ENCODE data around the gene TOGARAM1. TPM values are rescaled to one million over a fixed set of nuclear protein-coding genes. Genes with fewer than 3 reads are reported as not detected.

Gene TOGARAM1, protein sequence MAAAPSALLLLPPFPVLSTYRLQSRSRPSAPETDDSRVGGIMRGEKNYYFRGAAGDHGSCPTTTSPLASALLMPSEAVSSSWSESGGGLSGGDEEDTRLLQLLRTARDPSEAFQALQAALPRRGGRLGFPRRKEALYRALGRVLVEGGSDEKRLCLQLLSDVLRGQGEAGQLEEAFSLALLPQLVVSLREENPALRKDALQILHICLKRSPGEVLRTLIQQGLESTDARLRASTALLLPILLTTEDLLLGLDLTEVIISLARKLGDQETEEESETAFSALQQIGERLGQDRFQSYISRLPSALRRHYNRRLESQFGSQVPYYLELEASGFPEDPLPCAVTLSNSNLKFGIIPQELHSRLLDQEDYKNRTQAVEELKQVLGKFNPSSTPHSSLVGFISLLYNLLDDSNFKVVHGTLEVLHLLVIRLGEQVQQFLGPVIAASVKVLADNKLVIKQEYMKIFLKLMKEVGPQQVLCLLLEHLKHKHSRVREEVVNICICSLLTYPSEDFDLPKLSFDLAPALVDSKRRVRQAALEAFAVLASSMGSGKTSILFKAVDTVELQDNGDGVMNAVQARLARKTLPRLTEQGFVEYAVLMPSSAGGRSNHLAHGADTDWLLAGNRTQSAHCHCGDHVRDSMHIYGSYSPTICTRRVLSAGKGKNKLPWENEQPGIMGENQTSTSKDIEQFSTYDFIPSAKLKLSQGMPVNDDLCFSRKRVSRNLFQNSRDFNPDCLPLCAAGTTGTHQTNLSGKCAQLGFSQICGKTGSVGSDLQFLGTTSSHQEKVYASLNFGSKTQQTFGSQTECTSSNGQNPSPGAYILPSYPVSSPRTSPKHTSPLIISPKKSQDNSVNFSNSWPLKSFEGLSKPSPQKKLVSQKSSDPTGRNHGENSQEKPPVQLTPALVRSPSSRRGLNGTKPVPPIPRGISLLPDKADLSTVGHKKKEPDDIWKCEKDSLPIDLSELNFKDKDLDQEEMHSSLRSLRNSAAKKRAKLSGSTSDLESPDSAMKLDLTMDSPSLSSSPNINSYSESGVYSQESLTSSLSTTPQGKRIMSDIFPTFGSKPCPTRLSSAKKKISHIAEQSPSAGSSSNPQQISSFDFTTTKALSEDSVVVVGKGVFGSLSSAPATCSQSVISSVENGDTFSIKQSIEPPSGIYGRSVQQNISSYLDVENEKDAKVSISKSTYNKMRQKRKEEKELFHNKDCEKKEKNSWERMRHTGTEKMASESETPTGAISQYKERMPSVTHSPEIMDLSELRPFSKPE (N-terminal part only)
- total RNA-seq (2014; rRNA removed; shearing (Covaris generic); ENCODE audit: low replicate concordance) = 2.8 and 3.9 TPM in 2 replicates

DNA sequence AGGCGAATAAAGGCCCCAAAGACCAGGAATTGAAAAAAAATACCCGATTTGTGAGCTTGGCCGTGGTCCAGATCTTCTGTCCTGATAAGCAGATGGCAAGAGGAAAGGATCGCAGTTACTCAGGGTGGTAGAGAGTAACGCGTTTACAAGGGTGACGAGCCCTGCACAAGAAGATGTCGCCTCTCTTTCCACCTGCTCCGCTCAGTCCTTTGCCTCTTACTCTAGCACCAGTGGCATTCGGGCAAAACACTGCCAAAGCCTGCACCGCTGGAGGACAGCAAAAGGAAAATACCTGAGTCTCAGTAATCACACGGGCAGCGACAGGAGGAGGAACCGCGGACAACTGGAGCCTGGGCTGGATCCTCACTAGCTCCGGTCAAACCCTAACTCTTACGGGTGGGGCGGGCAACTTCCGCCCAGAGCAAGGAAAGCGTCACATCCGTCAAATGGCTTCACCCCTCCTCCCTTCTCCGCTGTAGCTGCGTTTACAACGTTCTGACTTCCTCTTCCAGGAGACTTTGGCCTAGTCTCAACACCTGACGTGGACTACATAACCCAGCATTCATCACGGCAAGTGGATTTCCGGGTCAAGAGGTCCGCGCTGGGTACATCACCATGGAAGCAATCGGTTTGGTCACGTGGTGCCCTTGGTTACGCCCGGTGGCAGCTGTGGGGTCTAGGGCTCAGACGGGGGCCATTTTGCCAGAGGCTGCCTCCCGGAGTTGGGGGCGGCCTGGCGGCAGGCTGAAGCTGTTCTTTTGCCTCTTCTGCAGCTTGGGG lies at the start of gene TOGARAM1, which contains the start of gene KLHL28:
Gene TOGARAM1 (plus strand): TSS at position 637 of the 780 bp plus-strand sequence. CDS start 232 bp downstream, outside the sequence.
Gene KLHL28 (minus strand): TSS at position 394 of the 780 bp plus-strand sequence. CDS start 16,019 bp downstream, outside the sequence.
- in situ Hi-C loops (cut with HindIII; ENCODE audit: low pct_unique_long_range_greater_than_20kb, low sequenced_read_pairs) = no loop called here
- DNase-seq (ENCODE audit: low read depth) = peak; percentile 99

DNA sequence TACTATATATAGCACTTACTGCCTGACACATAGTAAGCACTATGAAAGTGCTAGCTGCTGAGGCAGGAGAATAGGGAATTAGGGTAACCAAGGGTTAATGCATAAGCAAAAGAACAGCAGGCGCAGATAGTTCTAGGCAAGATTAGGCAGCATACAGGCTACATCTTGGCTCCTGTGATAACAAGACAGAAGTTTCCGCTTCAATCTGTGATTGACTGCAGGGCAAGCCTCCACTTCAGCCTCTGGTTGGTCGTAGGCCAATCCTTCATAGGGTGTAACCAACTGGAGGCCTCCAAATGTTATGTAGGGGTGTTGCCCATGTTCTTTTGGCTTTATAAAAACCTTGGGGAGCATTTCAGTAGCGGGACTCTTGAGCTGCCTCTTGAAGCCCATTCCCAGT lies 47.1 kb upstream of the TOGARAM1 start:
- in situ Hi-C loops (cut with HindIII; ENCODE audit: low pct_unique_long_range_greater_than_20kb, low sequenced_read_pairs) = no loop called here
- no peak for DNase-seq (ENCODE audit: low read depth)

DNA sequence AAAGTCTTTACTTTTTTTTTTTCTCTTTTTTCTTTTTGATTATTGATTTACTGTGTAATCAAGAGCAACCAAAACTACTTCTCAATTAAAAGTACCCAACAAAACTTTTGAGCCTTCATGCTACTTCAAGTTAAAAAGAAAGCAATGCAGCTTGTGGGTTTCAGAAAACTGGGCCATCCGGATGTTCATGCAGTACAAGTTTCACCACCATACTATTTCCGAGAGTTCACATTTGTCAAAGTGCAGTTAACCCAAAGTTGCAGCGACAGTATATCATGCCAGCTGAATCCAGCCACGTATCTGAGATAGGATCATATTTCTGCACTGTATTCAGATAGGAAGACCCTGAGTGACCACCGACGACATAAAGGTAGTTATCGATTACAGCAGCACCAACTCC lies 33.2 kb upstream of the TOGARAM1 start:
- DNase-seq (ENCODE audit: low read depth) = no peak
- in situ Hi-C loops (cut with HindIII; ENCODE audit: low pct_unique_long_range_greater_than_20kb, low sequenced_read_pairs) = no loop called here

DNA sequence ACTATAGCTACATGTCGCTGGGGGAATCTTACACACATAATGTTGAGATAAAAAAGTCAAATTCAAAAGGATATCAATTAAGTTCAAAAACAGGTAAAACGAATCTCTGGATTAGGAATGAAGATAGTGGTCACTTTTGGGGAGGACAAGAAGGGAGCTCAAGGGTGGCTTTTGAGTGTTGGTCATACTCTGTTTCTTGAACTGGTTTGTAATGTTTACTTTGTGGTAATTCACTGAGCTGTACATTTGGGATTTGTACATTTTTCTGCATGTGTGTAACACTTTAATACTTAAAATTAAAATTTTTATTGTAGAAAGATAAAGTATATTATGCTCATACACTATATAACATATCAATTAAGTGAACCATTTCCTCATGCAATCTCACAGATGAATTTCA lies 26.8 kb upstream of the TOGARAM1 start:
- no peak for DNase-seq (ENCODE audit: low read depth)
- in situ Hi-C loops (cut with HindIII; ENCODE audit: low pct_unique_long_range_greater_than_20kb, low sequenced_read_pairs) = no loop called here

DNA sequence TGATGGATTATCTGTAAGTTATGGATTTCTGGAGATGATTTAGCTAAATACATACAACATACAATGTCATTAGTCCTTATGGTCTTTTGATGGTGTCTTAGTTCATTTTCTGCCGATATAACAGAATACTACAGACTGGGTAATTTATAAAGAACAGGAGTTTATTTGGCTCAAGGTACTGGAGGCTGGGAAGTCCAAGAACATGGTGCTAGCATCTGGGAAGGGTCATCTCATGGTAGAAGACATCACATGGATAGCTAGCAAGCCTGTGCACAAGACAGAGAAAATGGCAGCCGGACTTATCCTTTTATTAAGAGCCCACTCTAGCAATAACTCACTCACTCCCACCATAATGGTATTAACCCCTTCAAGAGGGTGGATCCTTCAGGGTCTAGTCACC lies 24.4 kb upstream of the TOGARAM1 start:
- DNase-seq (ENCODE audit: low read depth) = no peak
- in situ Hi-C loops (cut with HindIII; ENCODE audit: low pct_unique_long_range_greater_than_20kb, low sequenced_read_pairs) = no loop called here

DNA sequence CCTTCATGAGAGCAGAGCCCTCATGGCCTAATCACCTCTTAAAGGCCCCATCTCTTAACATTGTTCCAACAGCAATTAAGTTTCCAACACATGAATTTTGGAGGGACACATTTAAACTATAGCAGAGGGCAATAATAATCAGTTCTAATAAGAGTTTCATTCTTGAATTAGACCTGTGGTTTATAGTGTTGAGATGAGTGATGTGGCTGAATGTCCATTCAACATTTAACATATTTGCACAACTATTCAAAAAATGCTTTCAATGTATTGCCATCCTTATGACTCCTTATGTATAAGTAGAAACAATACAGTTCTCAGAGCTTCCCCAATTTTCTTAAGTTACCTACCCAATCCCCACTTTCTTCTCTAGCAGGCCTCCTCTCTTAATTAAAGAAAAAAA lies 21.8 kb upstream of the TOGARAM1 start:
- in situ Hi-C loops (cut with HindIII; ENCODE audit: low pct_unique_long_range_greater_than_20kb, low sequenced_read_pairs) = no loop called here

DNA sequence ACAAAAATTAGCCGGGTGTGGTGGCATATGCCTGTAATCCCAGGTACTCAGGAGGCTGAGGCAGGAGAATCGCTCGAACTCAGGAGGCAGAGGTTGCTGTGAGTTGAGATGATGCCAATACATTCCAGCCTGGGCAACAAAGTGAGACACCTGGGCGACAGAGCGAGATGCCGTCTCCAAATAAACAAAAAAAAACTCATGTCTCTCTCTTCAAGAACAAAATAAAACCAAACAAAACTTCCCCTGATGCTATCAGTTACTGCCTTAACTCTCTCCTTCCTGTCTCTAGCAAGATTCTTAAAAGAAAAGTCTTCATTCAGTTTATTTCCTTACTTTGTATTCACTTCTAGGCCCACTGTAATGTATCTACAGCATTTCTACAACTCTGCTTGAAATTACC lies 21.0 kb upstream of the TOGARAM1 start:
- in situ Hi-C loops (cut with HindIII; ENCODE audit: low pct_unique_long_range_greater_than_20kb, low sequenced_read_pairs) = no loop called here
- DNase-seq (ENCODE audit: low read depth) = no peak

More for the DNA sequence above, 21.8 kb upstream of the TOGARAM1 start:
- DNase-seq (ENCODE audit: low read depth) = no peak

DNA sequence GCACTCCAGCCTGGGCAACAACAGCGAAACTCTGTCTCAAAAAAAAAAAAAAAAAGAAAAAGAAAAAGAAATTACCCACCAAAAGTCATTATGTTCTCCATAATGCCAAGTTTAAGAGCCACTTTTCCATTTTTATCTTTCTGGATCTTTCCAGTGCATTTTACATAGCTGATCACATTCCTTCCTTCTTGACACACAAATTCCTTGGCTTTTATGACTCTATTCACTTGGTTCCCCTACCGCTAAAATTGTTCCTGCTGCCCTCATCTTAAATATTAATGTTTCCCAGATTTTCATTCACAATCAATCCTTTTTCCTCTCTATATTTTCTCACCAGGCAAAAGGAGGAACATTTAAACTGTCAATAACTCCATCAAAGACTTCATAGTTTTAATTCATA lies 20.4 kb upstream of the TOGARAM1 start:
- in situ Hi-C loops (cut with HindIII; ENCODE audit: low pct_unique_long_range_greater_than_20kb, low sequenced_read_pairs) = no loop called here
- no peak for DNase-seq (ENCODE audit: low read depth)

DNA sequence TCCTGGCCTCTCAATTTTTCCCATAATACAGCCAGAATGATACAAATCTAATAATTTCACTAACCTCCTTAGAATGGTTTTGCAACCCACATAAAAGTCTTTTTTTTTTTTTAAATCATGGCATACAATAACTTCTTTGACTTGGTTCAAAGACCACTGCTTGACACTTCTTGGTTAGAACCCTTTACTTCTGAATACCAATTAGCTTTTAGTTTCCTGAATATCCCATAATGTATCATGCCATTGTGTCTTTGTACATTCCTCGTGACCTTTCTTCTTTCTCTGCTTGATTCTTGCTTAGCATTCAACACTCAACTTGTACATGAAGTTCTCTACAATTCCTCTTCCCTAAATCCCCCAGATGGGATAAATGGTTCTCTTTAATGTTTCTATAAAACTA lies 19.6 kb upstream of the TOGARAM1 start:
- no peak for DNase-seq (ENCODE audit: low read depth)
- in situ Hi-C loops (cut with HindIII; ENCODE audit: low pct_unique_long_range_greater_than_20kb, low sequenced_read_pairs) = no loop called here

DNA sequence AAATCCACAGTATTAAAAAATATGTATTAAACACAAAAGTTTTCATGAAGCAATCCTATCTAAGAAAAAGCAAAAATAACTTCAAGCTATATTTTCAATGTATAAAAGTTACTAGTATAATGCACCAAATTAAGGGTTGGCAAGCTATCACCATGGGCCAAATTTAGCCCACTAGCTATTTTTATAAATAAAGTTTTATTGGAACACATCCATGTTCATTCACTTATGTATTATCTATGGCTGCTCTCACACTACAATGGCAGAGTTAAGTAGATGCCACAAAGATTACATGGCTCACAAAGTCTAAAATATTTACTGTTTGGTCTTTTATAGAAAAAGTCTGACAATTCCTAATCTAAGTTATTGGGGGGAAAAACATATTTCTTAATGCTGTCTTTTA lies 17.9 kb upstream of the TOGARAM1 start:
- DNase-seq (ENCODE audit: low read depth) = no peak
- in situ Hi-C loops (cut with HindIII; ENCODE audit: low pct_unique_long_range_greater_than_20kb, low sequenced_read_pairs) = no loop called here

DNA sequence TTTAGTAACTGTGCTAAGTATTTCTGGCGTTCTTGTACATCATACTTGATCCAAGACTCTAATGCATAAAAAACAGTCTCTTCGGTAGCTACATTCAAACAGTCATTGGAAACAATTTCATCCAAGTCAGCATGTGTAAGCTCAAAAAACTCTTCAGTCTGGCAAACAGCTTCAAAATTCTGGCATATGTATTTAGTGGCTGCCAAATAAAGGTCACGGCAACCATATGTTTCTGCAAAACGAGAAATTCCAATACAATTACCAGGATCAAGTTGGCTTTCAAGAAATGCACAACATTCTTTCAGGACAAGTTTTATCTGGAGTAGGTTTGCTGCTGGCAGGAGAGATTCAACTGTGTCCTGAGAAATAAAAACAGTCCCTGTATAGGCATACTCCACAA lies 16.7 kb upstream of the TOGARAM1 start:
- in situ Hi-C loops (cut with HindIII; ENCODE audit: low pct_unique_long_range_greater_than_20kb, low sequenced_read_pairs) = no loop called here
- DNase-seq (ENCODE audit: low read depth) = no peak

DNA sequence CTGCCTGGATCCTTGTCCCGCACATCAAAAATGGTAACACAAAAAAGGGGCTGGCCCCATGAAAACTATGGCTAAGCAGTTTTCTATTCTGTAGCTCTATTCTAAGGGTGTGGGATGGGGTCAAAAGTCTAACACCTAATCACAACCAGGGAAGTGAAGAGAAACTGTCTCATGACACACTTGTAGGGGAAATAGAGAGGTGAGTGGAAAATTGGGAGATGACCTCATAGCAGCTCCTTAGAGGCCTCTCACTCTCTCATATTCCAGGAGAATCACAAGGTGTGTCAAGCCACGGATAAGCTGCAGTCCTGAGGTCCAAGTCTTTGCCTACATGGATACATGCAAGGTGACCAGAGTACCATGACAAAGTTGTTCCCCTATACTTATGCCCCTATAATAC lies 10.9 kb upstream of the TOGARAM1 start:
- in situ Hi-C loops (cut with HindIII; ENCODE audit: low pct_unique_long_range_greater_than_20kb, low sequenced_read_pairs) = no loop called here

DNA sequence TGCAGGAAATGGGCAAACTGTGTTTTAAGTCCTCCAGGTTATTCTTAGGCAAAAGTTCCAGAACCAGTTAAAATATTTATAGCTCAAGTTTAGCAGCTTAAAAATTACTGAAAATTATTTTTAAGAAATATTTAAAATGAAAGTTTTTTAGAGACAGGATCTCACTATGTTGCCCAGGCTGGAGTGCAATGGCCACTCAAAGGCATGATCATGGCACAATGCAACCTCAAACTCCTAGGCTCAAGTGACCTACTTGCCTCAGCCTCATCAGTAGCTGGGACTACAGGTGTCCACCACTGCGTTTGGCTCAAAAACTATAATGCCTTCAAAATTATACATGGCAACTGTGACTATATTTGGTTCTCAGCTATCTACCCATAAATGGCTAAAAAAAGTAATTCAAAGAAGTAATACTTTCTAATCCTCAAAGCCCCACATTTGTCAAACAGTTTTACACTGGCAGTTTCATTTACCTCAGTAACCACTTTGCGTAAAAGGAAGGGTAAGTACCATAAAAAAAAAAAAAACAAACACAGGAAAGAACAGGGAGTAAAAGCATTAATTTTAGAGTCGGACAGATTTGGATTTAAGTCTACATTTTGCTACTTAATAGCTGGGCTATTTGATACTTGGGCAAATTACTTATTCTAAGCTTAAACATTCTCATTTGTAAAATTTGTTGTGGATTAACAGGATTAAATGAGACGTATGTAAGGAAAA lies 9.4 kb upstream of the TOGARAM1 start:
- no peak for DNase-seq (ENCODE audit: low read depth)
- in situ Hi-C loops (cut with HindIII; ENCODE audit: low pct_unique_long_range_greater_than_20kb, low sequenced_read_pairs) = no loop called here

More for the DNA sequence above, 10.9 kb upstream of the TOGARAM1 start:
- no peak for DNase-seq (ENCODE audit: low read depth)

DNA sequence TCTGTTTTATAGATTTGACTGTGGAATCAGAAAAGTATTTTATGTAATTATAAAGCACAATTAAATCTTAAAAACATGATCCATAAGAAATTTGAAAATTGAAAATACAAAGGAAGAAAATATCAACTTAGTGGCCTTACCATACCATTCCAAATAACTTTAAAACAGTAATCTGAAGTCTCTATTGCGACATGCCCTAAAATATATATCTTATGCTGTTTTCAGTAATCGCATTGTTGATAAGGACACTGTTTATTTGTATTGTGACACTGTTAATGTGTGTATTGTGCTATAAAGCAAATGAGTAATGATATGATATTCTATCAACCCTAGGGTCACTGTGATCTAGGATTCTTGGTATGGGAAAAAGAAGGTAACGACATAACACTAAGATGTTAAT lies 7.2 kb upstream of the TOGARAM1 start:
- DNase-seq (ENCODE audit: low read depth) = no peak
- in situ Hi-C loops (cut with HindIII; ENCODE audit: low pct_unique_long_range_greater_than_20kb, low sequenced_read_pairs) = no loop called here

DNA sequence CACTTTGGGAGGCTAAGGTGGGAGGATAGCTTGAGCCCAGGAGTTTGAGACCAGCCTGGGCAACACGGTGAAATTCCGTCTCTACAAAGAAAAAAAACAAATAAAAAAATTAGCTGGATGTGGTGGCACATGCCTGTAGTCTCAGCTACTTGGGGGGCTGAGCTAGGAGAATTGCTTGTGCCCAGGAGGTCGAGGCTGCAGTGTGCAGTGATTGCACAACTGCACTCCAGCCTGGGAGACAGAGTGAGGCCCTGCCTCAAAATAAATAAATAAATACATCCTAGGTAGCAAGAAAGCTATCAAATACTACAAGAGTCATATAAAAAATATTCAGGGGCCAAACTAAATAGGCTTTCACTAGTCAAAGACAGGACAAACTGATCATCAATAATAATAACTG lies 6.5 kb upstream of the TOGARAM1 start:
- DNase-seq (ENCODE audit: low read depth) = no peak
- in situ Hi-C loops (cut with HindIII; ENCODE audit: low pct_unique_long_range_greater_than_20kb, low sequenced_read_pairs) = no loop called here

DNA sequence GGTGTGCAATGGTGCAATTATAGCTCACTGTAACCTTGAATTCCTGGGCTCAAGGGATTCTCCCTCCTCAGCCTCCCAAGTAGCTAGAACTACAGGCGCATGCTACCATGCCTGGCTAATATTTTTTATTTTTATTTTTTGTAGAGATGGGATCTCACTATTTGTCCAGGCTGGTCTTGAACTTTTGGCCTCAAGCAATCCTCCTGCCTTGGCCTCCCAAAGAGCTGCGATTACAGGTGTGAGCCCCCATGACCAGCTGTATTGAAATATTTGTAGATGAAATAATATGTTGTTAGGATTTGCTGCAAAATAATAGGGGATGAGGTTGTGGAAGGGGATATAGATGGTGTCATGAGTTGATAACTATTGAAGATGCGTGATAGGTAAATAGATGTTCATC lies 5.1 kb upstream of the TOGARAM1 start:
- in situ Hi-C loops (cut with HindIII; ENCODE audit: low pct_unique_long_range_greater_than_20kb, low sequenced_read_pairs) = no loop called here
- no peak for DNase-seq (ENCODE audit: low read depth)

DNA sequence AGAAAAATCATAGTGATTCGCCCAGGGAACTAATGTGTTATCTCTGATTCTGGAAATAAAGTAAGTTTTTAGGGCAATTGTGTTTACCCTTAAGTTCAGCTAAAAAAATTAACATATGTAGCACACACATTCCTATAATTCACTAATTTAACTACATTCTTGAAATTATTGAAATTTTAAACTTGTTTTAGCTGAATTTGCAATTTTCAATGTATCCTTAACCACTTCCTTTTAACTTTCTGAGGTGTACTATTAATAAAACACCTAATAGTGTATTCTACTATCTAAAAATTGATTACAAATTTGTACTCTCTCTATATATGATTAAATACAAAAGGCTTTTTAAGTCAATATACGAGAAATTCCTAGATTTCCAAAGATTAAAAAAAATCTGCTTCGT lies 2.5 kb upstream of the TOGARAM1 start:
- no peak for DNase-seq (ENCODE audit: low read depth)
- in situ Hi-C loops (cut with HindIII; ENCODE audit: low pct_unique_long_range_greater_than_20kb, low sequenced_read_pairs) = no loop called here

Data from Caki2 (cell line).